Measurements from ENCODE around the gene TMEM143. TPM values are rescaled to one million over a fixed set of nuclear protein-coding genes. Genes with fewer than 3 reads are reported as not detected.
A peak's percentile ranks its signal among the peaks of the same experiment; 100 is the strongest.

The TMEM143 gene
- total and polyA plus RNA-seq, 10 of the 15 experiments (the other 5 are each of a cell fraction or from before 2014, with no cell fraction given), result 1.5 to 19.5 (median 10.1) TPM

- TF ChIP-seq STAT1 (conservative IDR thresholded peaks at IDR 0.05) (0 out of 2 replicates have a peak, but pooled peaks have one; percentile 40), CREB1 (IDR thresholded peaks at IDR 0.05; ENCODE audit: low read depth) (peak; percentile 34; the same call in 1 of the 2 replicates), ASH2L (IDR thresholded peaks at IDR 0.05; ENCODE audit: borderline replicate concordance, low read depth) (no peak), SUZ12 (IDR thresholded peaks at IDR 0.05; ENCODE audit: unreplicated experiment) (no peak), SMAD5 (IDR thresholded peaks at IDR 0.05; ENCODE audit: low read depth) (peak; percentile 75; the same call in 1 of the 2 replicates), BACH1 (IDR thresholded peaks at IDR 0.05; ENCODE audit: borderline replicate concordance) (peak; percentile 79; the same call in 1 of the 2 replicates), NFIC (IDR thresholded peaks at IDR 0.05; ENCODE audit: low read depth, low read length) (peak; percentile 18; the same call in 1 of the 2 replicates), ZBTB4 (CRISPR knock-in tag; IDR thresholded peaks at IDR 0.05) (no peak), USF2 (IDR thresholded peaks at IDR 0.05; ENCODE audit: borderline replicate concordance, low read depth, low read length) (peak; percentile 71), ATF7 (IDR thresholded peaks at IDR 0.05; ENCODE audit: low read depth) (peak; percentile 79), POLR2AphosphoS2 (IDR thresholded peaks at IDR 0.05; ENCODE audit: low read depth, low read length) (peak; percentile 71), ZNF207 (IDR thresholded peaks at IDR 0.05; ENCODE audit: borderline replicate concordance) (peak; percentile 36; the same call in 1 of the 2 replicates), RELA (IDR thresholded peaks at IDR 0.05; ENCODE audit: borderline replicate concordance, partially characterized antibody) (no peak), IKZF2 (IDR thresholded peaks at IDR 0.05) (peak; percentile 88 to 92), SMARCA5 (IDR thresholded peaks at IDR 0.05) (peak; percentile 97), SMAD1 (IDR thresholded peaks at IDR 0.05; ENCODE audit: low read depth, partially characterized antibody) (peak; percentile 68), GATAD2B (conservative IDR thresholded peaks at IDR 0.05; ENCODE audit: low read depth) (peak; percentile 64), BCL11A (IDR thresholded peaks at IDR 0.05; ENCODE audit: low read depth, low read length) (no peak; the same call in none of the 2 replicates), CHD1 (IDR thresholded peaks at IDR 0.05; ENCODE audit: low read depth, low read length) (peak; percentile 86; the same call in 1 of the 2 replicates), YY1 (IDR thresholded peaks at IDR 0.05; ENCODE audit: low read depth, low read length) (peak; percentile 43; the same call in 1 of the 2 replicates), RAD51 (IDR thresholded peaks at IDR 0.05) (peak; percentile 72), RB1 (IDR thresholded peaks at IDR 0.05; ENCODE audit: borderline replicate concordance) (no peak; the same call in 1 of the 2 replicates), FOXM1 (IDR thresholded peaks at IDR 0.05; ENCODE audit: low read depth, low read length) (peak; percentile 26; the same call in 1 of the 2 replicates), PAX5 (IDR thresholded peaks at IDR 0.05; ENCODE audit: borderline replicate concordance, low read depth, low read length) (peak; percentile 71), HDAC6 (IDR thresholded peaks at IDR 0.05; ENCODE audit: unreplicated experiment) (no peak), MXI1 (IDR thresholded peaks at IDR 0.05; ENCODE audit: low read depth, low read length) (peak; percentile 34; the same call in 1 of the 2 replicates), TCF7 (IDR thresholded peaks at IDR 0.05; ENCODE audit: borderline replicate concordance) (no peak), PAX8 (IDR thresholded peaks at IDR 0.05) (no peak)
Observed at GRCh38 chr19:48321622-48322591, 41.8 kb downstream of the TMEM143 start (continued).

Data from GM12878 (cell line).